AG08395 (cell line): Measurements from ENCODE around the gene ZDHHC14.

Source experiments
- DNase-seq: peaks from one replicate; pipeline ENCODE4 v3.0.0; 2012; ENCODE audit warnings: mixed read lengths, low spot score

The ZDHHC14 gene

DNA sequence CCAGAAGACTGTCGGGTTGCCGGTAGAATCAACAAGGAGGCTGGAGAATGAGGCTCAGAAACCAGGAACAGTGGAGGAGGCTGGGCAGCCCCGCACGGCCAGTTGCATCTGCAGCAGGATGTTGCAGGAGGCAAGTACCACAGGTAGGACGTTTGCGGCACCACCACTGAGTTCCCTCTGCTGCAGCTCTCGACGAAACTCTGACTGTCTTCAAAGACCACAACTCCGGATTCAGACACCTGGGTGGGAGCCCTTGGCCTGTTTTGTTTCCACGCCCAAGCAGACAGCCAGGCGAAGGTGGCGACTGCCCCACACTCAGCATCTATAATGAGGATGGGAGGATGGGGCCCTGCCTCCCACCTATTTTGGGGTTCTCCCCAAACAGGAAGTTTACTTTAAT, 218.2 kb downstream of the ZDHHC14 start:
- no peak for DNase-seq

DNA sequence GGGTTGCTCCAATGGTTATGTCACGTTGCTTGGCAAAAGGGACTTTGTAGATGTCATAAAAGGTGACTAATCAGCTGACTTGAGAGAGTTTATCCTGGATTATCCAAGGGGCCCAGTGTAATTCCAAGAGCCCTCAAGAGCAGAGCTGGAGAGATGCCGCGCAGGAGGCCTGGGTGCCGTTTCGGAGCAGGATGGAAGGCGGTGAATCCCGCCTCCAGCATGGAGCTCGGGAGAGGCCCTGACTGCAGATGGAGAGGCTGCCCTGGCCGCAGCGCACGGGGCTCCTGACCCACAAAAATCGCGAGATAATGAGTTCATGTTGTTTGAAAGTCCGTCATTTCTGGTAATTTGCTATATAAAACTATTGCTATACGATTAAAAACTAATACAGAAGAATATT, 219.8 kb downstream of the ZDHHC14 start:
- no peak for DNase-seq

DNA sequence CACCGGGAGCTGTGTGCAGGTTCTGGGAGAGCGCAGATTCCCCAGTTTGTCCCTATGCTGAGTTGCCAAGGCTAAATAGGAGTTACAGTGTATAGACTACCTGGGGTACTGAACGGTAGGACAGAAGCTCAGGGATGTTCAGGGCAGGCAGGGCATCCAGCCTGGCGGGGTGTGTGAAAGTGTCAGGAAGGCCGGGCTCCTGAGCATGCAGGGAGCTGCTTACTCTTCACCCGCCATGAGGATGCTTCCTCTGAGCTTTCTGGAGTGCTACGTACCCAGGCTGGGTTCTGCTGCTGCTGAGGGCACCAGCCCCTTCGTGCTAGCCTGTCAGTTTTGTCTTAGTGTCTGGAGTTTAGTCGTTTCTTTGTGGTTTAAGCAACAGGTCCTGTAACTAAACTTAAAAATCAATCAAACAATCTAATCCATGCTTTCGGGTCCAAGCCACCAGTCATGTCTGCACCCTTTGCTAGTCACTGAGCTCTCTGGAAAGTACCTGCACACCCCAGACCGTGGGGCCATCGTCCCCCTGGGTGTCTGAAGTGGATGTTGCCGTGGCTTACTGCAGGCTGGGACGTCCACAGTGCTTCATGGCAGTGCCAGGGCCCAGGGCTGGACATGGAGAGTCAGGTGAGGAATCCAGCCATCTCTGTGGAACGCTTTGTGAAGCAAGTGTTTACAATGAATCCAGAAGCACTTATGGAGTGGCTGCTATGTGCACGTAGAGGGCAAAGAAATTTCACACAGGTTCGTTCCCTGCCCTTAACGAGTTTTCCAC, 221.7 kb downstream of the ZDHHC14 start:
- DNase-seq, result no peak

DNA sequence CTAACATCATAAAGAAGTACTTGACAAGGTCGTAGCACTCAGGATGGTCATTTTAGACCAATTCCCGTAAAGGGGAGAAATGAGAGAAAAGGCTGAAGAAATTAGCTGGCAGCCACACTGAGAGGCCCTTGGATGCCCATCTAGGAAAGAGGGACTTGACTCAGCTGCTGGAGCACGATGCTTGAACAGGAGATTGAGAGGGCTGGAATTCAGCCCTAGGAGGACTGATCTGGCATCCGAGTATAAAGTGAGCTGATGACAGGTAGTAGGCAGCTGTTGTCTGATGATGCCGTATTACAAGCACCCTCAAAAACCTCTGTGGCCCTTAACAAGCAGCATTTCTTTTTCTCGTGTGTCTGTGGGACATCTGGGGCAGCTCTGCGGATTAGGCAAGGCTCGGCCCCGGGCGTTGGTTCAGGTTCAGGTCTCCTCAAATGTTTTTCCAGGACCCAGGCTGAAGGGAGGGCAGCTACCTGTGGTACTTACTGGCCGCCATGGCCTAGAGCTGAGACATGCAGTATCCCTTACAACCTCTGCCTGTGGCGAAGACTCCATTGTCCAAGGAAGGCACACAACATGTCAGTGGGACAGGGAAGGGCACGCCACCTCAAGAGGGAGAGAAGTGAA, 222.4 kb downstream of the ZDHHC14 start:
- no peak for DNase-seq

DNA sequence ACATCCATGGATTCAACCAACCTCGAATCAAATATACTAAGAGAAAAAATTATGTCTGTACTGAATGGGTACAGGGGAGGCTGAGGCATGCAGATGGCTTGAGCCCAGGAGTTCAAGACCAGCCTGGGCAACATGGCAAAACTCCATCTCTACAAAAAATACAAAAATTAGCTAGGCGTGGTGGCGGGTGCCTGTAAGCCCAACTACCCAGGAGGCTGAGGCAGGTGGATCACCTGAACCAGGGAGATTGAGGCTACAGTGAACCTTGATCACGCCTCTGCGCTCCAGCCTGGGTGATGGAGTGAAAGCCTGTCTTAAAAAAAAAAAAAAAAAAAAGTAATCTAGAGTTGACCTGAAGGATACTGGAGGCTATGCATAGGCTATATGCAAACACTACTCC, 223.0 kb downstream of the ZDHHC14 start:
- no peak for DNase-seq

DNA sequence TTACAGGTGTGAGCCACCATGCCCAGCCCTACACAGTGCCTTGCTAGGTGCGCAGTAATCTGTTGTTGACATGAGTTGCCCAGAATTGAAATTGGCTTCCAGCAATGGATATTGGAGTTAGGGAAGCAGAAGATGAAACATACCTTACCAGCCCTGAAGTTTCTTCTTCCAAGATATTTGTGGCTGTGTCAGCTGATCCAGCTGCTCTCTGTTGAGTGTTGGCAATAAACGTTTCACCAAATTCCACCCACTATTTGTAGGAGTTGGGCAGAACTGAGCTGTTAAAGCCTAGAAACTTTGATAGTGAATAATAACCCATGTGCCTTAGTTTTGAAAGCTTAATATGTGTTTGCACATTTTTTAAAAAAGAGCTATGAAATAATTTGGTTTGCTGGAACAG, 223.8 kb downstream of the ZDHHC14 start:
- peak; percentile 22 for DNase-seq

DNA sequence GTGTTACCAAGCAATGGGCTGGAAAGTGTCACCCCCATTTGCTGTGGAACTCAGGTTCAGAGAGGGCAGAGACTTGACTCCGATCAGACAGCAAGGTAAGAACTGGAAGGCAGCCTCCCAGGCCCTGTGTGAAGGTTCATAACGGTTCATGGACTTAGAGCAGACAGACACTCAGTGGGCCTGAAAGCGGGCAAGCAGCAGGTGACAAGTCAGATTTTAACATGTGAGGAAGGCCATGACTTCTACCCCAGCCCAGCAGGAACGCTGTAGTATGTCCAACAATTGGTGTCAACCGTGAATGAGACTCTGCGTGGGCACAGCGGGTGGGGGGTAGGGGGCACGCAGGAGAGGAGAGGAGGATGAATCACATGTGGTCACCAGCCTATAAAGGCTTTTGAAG, 224.5 kb downstream of the ZDHHC14 start:
- DNase-seq, result no peak

DNA sequence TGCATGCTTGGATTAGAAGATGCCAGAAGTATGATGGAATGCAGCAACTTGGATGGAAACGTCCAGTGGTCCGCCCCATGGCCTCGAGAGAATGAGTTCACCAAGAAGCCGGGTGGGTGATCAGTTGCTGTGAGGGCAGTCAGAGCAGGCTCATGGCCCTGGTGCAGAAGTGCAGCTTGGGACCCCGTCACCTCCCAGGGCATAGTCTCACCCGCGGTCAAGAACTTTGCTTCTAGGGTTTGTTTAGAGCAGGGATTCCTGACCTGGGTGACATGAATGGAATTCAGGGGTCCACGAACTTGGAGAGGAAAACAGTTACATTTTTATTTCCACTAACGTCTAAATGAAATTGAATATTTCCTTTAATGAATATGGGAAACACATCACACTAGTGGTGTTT, 225.5 kb downstream of the ZDHHC14 start:
- no peak for DNase-seq

DNA sequence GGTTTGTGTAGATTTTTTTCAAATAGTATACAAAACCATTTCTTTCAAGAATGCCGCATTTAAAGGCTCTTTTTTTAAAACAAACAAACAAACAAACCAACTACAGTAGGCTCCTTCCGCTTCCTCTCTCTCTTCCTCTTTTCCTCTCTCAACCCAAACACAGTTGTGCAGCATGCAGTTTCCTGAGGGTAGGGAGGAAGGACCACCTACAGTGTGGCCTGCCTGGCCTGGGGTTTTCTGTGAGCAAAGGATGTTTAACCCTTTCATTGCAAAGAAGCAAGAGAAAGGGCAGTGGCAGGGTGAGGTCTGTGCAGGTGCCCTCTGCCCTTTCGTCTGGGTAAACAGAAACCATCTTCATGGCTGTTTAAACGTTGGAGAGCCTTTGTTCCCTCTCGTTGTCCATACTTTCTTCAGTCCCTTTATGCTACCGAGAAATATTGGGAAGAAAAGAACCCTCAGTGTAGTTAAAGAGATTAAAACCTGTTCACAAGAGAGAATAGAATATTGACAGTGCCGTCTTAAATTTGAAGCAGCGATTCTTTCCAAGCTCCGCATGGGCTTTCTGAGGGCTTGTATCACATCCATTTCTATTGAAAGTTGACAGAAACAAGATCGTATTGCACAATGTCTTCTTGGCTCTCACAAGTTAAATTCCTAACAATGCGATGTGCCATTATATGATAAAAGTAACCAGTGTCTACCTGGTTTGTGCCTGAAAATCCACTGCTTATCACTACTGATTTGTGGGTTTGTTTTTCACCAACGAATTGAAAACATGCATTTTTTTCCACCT, 226.5 kb downstream of the ZDHHC14 start:
- DNase-seq, result no peak

DNA sequence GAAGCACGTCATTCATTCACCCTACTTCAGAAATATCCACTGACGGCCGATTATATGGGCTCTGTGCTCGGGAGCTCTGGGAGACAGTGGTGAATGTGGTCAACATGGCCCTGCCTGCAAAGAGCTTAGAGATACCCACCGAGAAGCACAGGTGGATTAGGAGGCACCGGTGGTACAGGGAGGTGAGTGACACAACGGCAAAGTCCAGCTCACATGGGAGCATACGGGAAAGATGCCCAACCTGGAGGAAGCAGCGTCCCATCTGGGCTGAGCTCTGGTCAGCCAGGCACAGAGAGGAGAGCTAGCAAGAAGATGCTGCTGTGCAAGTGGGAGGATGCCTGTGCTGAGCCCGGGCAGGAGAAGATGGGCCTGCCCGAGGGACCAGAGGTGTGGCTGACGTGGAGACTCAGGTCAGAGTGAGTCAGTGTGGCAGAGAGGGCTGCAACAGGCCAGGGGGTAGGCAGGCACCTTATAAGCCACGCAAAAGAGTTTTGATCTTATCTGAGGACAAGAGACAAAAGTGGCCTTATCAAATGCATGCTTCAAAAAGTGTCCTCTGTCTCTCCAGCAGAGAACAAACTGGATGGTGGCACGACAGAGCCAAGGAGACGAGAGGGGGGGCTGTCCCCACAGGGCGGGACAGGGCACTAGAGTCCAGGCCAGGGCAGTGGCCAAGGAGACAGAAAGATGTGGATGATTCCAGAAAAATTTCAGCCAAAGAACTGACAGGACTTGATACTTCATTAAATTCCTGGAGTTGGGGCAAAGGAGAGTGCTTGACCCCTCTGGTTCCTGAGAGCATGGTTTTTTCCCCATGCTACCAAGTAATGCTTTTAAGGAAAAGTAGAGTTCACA, 227.5 kb downstream of the ZDHHC14 start:
- no peak for DNase-seq

DNA sequence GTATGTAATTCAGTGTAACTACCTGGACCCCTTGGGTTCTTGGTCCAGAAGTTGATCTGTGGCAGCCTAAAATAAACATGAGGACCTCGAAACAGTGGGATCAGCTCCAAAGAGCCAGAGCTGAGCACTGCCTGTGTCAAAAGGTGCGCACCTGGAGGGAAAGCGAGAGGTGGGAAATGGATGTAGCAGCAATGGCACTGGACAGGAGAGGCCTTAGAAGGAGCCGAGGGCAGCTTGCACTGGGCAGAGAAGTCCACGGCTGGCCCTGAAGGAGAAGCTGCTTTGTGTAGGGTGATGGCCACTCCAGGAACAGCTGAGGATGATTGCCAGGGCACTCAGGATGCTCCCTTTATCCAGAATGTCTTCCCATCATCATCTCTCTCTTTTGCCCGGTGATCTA, 228.1 kb downstream of the ZDHHC14 start:
- DNase-seq, result no peak

DNA sequence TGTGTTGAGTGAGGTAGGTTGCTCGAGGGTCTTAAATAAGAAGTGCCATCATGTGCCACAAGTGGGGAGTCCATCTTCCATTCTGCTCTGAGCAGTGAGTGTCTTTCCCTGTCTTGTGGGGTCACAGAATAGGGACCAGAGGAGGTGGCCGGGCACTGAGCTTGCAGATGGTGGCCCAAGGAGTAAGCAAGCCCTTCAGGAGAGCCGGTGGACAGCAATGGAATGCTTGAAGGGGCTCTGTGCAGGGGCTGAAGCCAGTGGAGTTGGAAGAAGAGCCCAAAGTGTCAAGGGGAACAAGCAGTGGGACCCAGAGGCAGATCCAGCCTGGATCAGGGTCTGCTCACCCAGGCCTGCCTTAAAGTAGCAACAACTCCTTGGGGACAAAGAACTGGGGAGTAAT, 228.6 kb downstream of the ZDHHC14 start:
- no peak for DNase-seq

DNA sequence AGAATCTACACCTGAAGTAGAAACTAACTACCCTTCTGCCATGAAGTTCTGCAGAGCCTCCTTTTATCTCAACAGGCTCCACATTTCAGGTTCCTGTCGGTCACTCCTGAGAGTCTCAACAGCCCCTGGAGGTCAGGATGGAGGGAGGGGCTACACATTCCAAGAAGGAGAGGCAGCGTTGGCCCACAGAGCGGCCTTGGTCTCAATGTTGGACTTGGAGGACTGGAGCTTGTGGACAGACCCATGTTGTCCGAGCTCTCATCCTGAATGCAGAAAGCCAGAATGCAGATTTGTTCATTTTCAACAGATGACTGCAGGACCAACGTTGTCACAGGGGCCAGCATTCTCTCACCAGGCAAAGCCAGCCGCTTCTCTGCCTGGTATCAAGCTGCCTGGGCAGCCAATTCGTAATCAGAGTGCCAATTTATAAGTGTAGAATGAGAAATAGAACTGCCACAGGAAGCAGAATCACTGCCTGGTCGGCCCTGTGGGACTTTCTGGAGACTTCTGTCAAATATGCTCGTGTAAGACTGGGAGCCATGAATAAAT, 229.5 kb downstream of the ZDHHC14 start:
- no peak for DNase-seq

DNA sequence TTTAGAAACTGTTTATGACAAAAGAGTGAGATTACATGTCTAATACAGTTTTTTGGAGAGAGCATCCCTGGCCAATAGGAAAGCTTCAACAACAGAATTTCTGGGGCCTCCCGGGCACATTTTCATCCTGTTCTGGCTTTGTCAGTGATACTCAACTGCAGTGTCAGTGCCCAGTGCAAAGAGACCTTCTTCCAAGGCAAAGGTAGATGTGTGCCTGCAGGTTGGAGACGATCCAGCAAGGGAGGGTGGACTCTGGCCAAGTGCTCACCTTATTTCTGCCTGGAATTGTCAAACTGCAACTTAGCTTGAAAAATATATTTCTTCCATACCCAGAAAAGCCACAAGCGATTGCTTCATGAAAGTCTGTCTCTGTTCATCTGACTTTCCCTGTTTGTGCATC, 230.4 kb downstream of the ZDHHC14 start:
- DNase-seq, result no peak

DNA sequence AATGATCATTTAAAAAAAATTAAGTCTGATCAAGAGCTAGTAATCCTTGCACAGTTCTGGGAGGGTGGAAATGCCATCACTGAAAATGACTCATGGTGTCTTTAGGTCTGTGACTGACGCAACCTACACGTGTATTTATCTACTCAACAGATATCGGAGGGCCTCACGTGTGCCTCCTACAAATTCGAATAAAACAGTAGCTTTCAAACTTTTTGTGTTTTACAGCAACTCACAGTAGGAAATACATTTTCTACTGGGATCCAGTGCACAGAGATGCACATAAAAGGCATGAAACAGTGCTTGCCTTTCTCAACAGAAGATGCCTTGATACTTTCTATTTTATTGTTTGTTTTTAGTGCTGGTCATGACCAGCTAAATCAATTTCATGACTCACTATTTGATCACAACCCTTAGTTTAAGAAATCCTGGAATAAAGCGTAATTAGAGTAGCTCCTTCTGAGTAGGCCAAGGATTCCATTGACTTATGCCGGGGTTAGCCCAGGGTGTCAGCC, 232.1 kb downstream of the ZDHHC14 start:
- peak; percentile 65 for DNase-seq

DNA sequence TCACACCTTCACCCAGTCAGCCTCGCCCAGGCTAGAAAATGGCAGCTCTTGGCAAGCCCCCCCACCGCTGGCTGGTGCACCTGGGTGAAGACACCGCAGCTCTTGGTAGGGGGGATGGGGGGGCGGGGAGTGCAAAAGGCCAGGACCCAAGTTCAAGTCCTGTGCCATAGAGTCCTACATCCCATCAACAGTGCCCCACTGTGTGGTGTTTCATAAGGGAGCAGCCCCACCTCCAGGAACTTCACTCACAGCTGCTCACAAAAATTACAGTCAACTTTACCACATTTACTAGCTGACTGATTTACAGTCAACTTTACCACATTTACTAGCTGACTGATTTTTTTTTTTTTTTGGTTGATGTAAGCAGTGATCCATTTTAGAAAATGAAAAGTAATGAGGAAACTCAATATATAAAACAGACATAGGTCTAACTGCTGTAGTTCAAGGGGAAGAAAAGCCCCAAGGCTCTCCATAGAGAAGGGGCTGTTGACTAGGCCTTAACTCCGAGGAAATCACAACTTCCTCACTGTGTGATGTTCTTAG, 233.1 kb downstream of the ZDHHC14 start:
- no peak for DNase-seq

DNA sequence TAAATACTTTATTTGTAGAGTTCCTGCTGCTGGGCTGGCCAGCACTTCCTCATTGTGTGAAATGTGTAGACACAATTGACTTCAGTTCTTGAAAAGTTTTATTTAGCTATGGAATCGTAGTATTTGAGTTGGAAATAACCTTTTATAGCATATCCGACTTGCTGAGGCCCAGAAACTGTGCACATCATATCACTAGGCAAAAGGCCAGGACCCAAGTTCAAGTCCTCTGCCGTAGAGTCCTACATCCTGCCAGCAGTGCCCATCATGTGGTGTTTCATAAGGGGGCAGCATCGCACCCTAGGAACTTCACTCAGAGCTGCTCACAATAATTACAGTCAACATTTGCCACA, 234.4 kb downstream of the ZDHHC14 start:
- no peak for DNase-seq

DNA sequence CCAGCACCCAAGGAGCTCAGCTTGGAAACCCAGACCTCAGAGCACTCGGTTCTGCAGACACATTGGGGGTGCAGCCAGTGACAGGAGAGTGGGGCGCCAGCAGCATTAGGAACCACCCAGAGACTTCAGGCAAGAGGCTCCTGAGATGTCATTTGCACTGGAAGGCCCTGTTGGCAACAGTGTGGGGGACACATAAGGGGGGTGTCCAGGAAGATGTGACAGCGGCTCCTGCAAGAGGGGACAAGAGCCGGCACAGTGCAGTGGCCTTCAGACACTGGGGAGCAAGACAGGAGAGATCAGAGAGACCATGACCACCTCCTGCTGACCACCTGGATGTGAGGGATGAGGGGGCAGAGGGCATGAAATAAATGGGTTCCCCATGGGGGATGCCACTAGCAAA, 235.0 kb downstream of the ZDHHC14 start:
- DNase-seq, result no peak

DNA sequence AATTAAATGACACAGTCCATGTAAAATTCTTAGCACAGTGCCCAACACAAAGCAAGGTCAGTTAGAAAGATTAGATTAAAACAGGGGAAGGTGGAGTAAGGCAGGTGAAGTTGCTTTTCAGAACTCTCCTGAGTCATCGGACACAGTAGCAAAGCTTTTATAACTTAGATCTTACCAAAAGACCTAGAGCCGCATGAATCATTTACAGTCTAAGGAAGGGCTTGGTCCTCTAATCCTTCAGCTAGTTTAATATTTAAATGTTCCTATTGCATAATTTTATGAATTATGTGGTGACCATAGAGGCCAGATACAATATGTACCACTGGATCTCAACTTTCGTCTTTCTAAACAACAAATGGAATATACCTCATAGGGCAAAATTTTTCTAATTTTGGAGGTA, 240.0 kb downstream of the ZDHHC14 start:
- DNase-seq, result no peak

DNA sequence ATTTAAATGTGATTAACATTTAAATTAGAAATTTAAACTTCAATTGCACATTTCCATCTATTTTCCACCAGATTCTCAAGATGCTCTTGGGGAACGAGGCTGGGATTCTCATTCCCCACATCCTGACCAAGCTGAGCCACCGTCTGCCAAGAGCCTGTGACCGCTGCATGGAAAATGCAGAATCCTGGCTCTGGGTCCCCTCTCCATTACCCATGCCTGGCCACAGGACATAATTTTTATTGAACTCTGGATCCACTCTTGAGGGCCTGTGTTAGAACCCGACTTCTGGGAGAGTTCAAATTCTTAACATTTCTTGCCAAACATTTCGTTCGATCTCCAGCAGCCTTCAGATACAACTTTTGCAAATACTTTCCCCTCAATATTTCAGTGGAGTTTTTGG, 240.4 kb downstream of the ZDHHC14 start:
- peak; percentile 25 for DNase-seq

DNA sequence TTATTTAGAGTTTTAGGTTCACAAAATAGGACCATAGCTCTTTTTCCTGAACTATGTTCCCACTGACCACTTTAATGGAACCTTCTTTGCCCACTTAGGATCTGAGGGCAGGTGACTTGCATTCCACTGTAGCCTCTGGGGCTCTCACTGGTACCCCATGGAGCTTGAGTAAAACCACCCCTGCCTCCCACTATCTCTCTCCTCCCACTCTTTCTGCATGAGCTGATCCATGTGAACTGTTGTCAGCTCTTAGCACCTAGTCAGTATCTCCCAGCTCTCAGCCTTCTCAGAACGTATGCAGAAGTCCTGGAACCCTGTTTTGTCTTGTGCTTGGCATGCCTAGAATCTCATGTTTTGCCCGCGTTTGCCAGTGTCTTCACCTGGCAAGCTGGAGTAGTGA, 241.4 kb downstream of the ZDHHC14 start:
- no peak for DNase-seq

DNA sequence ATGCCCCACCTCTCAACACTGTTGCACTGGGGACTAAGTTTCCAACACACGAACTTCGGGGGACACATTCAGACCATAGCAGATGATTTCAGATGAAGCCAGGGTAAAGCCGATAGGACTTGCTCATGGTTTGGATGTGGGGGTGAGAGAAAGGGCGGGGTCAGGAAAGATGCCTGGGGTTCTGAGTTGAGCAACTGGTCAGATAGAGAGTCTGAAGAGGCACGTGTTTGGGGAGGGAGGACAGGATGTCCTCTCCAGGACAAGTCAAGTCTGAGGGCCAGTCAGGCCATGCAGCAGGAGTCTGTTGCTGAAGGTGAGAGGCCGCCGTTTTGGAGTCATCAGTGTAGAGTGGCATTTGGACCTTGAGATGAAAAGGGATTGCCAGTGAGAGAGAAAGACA, 244.1 kb downstream of the ZDHHC14 start:
- no peak for DNase-seq
